Measurements from ENCODE around the gene GABRB1.
"Not testable (repeated sequence)": the region's sequence is repeated elsewhere in the genome, so short reads cannot be mapped to it uniquely, and the experiment has no call there.

GABRB1 gene

DNA sequence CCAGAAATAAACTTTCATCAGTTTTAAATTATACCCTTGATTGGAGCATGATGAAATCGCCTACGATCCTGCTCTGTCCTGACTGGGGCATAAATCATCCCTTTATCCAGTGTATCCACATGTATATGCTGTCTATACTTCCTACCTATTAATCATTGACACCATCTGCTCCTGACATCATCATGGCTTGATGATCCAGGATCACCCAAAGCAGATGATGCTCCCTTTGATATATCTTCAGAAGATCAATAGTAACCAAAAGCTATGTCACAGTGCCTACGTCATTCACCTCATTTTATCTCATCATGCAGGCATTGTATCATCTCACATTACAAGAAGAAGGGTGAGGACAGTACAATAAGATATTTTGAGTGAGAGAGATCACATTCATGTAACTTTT is 294.7 kb downstream of the GABRB1 start:
- DNase-seq, result no peak

DNA sequence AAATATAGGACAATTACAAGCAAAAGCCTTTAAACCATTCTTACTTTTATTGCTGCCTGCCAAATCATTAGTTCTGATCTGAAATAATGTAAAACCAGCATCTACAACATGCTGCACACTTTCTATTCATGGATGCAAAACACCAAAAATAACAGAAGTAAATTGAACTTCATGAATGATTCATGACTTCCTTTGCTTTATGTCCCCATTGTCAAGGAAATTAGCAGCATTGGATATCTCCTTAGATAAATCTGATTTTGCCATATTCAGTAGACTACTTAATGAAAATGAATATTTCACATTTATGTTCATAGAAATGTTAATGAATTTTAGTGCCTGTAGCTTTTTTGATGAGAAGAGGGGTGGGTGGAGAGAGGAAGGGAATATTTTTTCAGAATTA is 299.5 kb downstream of the GABRB1 start:
- DNase-seq, result no peak

DNA sequence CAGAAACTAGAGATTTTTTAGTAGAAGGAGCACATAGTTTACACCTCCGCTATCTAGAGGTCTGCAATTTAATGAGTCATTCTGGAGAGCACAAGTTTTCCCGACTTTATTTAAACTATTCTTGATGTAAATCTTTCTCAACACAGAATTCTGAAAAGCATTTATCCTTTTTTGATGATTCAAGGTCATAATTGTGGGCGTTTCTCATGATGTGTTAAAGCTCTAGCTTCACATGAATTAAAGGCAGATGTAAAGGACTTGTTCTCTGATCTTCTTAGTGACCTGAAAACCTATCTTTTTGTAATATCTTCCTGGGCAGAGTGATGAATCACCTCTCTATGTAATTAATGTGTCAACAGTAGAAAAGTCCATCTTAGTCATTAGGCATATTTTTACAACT is 303.3 kb downstream of the GABRB1 start:
- DNase-seq, result no peak

DNA sequence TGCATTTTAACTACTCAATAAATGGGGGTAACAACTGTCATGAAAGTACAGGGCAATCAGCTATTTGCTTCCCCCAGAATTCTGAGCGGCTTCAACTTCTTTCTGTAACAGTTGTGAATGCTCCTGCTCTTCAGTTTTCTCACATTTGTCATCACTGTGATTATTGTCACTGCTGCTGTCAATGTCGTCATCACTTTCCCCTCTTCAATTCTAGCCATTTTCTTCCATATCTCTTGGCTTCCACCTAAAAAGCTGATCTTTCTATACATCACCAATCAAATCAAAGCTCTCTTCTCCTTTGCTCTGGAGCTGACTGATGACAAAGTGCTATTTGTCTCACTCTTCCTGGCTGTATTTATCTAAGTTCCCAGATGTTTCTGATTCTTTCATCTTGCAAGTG is 306.5 kb downstream of the GABRB1 start:
- DNase-seq, result no peak

DNA sequence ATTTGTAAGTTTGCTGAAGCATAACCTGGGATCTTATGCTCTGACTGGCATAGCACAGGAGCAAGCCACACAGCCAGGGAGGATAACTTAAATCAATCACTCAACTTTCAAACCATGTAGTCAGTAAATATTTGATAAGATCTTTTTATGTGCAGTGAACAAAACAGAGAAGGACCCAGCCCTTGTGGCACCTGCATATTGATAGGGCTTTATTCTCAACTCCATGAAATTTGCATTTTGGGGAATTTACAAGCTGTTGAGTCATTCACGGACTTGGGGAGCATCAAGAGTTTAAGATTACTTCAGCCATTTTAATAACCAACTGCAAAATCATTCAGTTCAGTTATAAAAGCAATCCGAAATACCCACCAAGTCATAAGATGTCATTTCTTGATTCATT is 309.5 kb downstream of the GABRB1 start:
- no peak for DNase-seq

DNA sequence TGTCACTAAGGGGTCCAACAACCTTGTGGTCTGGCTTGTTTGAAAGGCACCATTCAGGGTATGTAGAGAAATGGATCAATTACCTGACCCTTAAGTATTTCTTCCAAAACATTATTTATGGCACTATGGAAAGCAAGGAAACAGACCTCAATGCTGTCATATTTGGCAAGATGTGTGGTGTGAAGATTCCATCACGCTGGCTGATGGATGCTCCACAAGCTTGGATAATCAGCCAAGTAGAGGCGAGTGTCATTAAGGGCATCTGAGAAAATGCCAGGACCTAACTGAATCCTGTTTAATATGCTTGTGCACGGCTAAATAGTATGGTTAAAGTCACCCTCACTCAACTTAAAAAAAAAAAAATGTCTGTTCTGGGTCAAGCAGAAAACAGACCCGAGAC is 311.4 kb downstream of the GABRB1 start:
- DNase-seq, result no peak

DNA sequence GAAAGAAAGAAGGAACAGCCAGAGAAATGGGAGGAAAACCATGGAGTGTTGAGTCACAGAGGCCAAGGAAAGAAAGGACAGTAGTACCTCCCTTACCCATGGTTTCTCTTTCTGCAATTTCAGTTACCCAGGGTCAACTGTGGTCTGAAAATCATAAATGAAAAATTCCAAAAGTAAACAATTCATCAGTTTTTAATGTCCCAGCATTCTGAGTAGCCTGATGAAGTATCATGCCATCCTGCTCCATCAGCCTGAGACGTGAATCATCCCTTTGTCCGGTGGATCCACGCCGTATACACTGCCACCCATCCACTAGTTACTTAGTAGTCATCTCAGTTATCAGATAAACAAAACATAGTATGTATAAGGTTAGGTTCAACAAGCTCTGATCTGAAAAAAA is 318.0 kb downstream of the GABRB1 start:
- no peak for DNase-seq

DNA sequence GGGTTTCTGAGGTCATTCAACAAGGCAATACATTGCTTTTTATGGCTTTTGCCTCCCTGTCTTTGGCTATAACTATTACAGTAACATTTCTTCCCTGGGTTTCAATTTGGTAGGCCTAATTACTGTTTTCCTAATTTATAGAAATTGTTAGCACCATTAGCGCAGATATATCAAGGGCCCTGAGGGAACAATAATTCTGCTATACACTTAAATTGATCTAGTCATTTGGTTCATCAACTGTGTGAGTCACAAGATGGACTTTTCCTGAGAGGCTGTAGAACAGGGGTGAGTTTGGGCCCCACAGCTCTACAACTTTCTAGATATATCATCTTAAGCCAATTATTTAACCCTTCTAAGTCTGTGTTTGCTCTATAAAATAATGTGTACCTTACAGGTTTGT is 324.2 kb downstream of the GABRB1 start:
- DNase-seq, result no peak

DNA sequence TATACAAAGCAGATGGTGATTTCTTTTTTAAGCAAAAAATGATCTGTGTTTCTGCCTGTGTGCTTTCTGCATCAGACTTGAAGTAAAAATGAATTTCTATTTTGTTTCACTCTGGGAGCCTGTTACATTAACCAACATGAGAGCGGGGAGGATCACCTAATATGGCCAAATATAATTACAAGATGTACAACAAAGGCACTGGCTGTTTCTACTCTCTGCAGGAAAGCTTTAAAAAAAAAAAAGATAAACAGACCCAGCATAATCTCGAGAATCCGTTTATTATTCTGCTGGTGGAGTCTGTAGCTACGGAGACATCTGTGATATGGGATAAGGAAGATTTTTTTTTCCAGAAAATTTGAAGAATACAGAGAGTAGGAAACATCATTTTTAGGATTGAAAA is 328.5 kb downstream of the GABRB1 start:
- DNase-seq, result no peak

DNA sequence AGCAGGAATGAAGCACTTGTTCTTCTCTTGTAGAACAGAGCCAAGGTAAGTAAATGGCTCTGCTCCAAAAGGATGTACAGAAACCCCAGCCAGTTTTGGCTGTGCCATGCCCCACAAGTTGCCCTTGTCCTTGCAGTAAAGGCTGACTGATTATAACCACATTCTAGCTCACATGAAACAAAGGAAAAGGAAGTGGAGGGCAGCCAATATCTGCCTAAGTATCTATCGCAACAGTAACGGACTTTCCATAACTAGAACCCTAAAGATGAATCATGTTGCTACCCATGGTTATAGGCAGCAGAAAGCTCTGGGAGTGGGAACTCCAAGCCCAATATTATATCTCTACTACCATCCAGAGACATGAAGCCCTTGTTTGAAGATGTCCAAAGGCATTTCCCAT is 336.4 kb downstream of the GABRB1 start:
- DNase-seq, result no peak

DNA sequence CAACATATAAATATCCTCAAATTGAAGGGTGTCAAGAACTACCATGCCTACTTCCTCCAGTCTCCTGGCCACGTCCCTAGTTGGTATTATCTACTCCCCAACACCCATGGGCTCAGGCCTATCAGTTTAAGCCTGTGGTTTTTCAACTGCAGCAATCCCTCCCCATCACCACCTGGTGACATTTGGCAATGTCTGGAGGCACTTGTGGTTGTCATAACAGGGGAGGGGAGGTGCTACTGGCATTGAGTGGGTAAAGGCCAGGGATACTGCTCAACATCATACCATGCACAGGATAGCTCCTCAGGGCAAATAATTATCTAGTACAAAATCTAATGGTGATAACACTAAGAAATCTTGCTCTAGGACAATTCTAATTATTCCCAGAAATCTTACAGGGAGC is 336.8 kb downstream of the GABRB1 start:
- no peak for DNase-seq

DNA sequence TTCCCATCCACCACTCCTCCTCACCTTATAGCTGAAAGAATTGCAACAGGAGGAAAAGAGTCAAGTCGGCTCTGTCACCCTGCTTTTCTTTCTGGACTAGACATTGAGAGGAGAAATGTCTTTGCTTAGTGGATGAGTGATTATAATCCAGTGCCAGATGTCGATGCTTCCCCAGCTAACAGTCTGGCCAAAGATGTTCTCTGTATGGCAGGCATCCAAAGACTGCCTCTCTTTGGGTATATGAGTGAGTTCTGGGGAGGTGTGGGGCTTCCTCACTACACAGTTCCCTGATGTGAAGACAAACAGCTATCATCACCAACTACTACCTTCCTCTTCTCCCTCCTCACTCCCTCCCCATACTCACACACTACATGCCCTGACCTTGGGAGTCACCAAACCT is 341.2 kb downstream of the GABRB1 start:
- no peak for DNase-seq

DNA sequence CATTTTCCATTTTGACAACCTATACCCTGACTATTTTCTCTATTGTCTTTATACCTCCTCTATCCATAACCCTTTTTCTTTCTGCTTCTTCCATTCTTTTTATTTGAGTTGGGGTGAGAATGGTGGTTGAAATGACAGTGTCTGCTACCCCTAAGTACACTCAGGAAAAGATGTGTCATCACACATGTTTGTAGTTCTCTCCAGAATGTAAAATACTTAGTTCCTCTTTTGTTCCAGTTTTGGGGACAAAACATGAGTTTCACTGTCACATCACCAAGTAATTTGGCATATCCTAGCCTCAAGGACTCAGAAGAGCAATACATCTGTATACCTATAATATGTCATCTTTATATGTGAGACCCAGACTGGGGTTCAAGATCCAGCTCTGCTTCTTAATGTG is 341.8 kb downstream of the GABRB1 start:
- DNase-seq, result no peak

DNA sequence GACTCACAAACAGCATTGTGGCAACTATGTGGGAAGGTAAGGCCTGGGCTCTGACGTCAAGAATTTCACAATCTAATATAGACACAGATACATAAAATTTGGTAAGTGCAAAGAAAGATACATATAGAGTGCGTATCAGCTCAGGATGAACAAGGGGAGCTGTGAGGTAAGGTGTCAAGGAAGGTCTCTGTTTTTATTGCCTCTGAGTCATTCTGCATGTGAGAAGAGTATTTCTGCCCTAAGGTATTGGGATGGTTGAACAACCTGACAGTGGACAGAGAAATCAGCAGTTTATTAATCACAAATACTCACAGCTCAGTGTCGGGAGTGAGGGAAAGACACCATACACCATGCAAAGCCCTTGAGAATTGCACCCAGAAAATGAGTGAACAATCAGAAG is 342.3 kb downstream of the GABRB1 start:
- no peak for DNase-seq

DNA sequence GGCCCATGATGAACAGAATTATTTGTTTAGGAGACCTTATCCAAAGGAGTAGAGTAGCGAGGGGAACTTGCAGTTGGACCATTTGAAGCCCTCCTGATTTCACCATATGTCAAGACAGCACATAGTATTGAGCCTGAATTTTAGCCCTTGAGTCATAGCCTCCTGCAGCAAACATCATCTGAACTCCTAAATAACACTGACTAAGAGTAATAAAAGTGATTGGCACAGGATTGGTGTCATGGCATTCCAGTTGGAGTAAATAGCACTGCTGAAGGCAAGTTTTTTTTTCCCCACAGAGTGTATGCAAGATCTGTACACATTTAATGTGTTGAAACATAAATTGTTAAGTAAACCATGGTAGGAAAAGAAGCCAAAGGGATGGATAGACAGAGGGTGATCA is 343.1 kb downstream of the GABRB1 start:
- DNase-seq, result no peak

DNA sequence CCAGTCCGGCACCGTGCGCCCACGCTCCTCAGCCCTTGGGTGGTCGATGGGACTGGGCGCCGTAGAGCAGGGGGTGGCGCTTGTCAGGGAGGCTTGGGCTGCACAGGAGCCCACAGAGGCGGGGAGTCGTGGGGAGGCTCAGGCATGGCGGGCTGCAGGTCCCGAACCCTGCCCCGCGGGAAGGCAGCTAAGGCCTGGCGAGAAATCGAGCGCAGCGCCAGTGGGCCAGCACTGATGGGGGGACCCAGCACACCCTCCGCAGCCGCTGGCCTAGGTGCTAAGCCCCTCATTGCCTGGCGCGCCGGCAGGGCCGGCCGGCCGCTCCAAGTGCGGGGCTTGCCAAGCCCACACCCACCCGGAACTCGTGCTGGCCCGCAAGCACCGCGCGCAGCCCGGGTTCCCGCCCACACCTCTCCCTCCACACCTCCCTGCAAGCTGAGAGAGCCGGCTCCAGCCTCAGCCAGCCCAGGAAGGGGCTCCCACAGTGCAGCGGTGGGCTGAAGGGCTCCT is 346.7 kb downstream of the GABRB1 start:
- DNase-seq, result not testable (repeated sequence)

DNA sequence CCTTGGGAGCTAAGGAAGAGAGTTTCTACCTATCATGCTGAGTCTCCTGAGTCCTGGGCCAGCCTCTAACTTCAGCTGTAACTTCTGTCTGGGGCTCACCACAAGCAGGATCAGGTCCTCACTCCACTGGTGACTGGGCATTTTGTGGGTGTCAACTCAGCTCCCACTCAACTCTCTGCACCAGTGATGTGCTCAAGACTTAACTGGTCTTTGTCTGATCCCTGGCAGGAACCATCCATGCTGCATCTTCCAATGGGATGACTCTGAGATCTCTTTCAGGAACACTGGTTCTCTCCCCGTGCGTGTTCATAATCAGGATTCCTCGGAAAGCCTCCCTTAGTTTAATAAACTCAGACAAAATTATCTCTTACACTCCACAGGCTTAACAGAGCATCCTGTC is 349.8 kb downstream of the GABRB1 start:
- DNase-seq, result no peak

DNA sequence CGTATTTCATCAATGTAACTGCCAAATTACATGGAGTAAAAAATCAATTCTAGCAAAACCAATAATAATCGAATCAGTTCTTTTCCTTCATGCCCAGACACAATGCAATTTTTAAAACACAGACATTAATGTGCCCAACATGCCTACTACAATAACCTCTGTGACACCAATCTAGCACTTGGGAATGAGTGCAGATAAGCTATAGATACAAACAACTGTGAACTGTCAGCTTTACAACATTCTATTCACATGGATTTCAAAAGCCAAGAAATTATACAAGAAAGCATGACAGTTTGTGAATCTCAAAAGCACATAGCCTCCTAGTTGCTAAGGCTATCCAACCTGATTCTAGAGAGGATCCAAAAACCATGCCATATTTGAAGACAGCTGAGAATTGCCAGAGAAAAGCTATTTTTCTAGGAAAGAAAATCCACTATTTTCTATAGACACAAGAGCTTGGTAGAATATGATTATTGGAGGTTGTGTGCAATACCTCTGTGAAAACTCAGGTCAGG is 351.5 kb downstream of the GABRB1 start:
- no peak for DNase-seq

DNA sequence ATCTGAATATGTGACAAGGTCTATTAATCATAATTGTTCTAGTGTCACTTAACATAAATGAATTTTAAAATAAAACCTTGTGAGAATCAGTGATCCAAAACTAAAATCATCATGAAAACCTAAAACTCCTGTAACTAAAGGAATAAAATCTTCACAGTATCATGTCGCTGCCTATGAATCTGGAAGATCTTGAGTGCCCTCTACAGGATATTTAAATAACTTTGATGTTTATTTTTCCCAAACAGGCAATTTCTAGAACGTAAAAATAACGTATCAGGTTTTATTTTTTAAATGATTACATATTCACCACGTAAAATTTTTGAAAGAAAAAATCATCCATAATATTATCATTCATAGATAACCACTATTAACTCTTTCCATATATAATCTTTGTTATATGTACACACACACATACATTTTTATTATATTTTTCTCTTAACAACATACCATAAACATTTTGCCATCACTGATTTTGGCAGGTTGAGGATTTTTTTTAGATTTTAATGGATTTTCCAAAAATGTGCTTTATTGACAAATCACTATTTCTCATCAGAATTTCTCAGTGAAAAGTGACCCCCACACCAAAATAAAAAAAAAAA is 352.6 kb downstream of the GABRB1 start:
- no peak for DNase-seq

DNA sequence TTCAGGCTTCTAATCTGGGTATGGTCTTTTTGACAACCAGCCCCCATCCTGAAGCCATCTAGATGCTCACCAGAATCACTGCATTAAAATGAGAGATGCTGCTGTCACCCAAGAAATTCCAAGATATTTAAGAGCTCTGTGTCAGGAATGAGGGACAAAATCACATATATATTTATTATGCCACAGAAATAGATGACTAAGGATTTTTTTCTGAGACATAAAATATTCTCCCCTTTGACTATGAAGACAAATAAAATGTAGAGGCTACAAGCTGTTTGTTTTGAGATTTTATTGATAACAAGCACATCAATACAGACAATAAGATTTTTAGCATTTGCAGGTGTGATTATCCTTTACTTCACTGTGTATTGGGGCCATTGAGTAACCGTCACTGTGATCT is 354.8 kb downstream of the GABRB1 start:
- DNase-seq, result no peak

DNA sequence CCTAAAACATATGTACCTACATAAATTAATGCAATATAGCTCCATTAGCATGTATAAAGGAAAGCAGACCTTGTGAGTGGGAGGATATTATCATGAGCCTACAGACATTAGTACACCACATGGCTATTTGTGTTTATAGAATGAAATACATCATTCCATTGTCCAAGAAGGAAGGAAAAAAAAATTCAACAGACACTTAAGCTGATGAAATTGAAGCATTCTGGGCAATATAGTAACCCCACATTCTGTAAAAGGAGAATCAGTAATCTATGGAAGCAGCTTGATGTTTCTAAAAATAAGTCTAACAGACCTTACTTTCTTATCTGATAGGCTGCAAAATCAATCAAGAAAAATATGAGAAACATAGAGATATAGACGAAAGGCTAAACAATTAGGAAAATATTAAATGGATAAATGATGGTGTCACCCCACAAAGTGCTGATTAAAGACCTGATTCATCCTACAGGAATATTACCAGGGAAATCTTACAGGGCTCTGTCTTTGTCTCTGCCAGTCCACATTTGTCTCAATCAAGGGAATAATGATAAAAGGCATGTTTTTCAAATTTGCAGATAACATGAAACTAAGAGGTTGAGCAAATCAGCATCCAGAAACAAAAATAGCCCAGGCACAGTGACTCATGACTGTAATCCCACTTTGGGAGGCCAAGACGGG is 355.3 kb downstream of the GABRB1 start:
- DNase-seq, result no peak

DNA sequence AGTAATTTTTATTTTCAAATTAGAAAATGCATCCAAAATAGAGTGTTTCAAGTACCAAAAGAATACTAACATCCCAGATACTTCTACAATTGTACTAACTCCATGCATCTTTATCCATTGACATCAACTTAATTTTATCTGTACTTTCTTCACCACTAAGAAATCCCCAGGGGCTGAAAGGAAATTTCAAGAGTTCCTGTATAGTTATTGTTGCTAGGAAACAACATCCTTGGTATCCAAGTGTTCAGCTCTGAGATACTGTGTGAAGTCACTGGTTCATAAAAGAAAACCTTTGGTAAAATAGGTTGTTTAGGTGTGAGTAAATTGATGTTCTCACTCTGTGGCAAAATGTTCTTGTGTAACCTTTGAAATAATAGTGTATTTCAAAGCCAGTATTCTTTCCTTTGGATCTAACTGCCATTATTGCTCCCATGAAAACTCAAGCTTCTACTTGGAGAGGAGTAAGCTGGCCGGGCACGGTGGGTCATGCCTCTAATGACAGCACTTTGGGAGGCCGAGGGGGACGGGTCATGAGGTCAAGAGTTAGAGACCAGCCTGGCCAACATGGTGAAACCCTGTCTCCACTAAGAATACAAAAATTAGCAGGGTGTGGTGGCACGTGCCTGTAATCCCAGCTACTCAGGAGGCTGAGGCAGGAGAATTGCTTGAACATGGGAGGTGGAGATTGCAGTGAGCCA is 359.2 kb downstream of the GABRB1 start:
- DNase-seq, result no peak

DNA sequence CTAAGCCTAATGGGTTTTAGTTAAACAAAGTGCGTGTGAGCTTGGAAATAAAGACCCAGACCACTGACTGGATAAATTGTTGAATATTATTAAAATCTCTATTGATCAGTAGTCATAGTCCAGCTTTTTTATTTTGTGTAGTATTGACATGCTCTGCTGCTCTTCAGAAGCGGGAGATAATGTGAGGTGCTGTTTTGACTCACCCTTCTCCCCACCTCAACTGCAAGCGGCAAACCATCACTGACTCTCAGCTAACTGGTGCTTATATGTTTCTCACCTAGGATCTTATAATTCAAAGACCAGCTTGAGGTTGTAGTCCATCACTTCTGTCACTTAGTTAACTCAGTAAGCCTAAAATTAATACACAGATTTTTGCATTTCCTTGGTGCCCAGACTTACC is 359.9 kb downstream of the GABRB1 start:
- DNase-seq, result no peak

DNA sequence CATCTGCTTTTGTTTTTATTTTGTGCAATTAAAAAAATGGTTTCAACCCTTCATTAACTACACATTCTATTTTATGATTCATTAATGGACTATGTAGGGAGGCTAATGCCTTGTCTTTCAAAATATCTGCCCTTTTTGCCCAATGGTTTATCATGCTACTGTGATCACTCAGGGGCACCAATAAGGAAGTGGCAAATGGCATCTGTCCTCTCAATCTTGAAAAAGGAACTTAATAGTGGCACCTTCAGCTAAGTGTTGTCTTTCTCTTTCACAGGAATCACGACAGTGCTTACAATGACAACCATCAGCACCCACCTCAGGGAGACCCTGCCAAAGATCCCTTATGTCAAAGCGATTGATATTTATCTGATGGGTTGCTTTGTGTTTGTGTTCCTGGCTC is 375.0 kb downstream of the GABRB1 start:
- no peak for DNase-seq

Measured in activated naive CD4-positive, alpha-beta T cell (primary cell).